K562 (cell line): ENCODE data around the gene NT5DC1. TPM values are rescaled to one million over a fixed set of nuclear protein-coding genes. Genes with fewer than 3 reads are reported as not detected.

Experiments
- CCAR2 ChIP-seq: fragments of 200-400 bp; formaldehyde crosslinking; IDR thresholded peaks from 2 replicates; pipeline ENCODE4 v1.6.1; 2017; ENCODE audit warnings: mild to moderate bottlenecking, low read depth, low read length
- CEBPG ChIP-seq, 3 experiments: fragments of 200-800 bp in 1 of 3; sonication (Bioruptor generic) in 1 of 3; sonication (generic) in 1 of 3; formaldehyde crosslinking in 1 of 3; IDR thresholded peaks in 2 of 3; conservative IDR thresholded peaks in 1 of 3; 2 replicates each; pipeline versions ENCODE4 v1.6.1 to v1.8.0; 2016 to 2022; ENCODE audit warnings: missing compliant biosample characterization in 2 of 3, missing genetic modification characterization in 2 of 3, mild to moderate bottlenecking in 1 of 3, missing genetic modification reagents in 1 of 3
- CREB5 ChIP-seq: fragments of 250-450 bp; sonication (Bioruptor Pico); IDR thresholded peaks from 2 replicates; pipeline ENCODE4 v1.5.0; 2020; ENCODE audit warnings: mild to moderate bottlenecking
- CTBP1 ChIP-seq: fragments of 450-650 bp; IDR thresholded peaks from 2 replicates; pipeline ENCODE4 v1.6.1; 2016; ENCODE audit warnings: borderline replicate concordance
- ETV5 ChIP-seq: sonication (generic); formaldehyde crosslinking; IDR thresholded peaks from 2 replicates; pipeline ENCODE4 v1.4.0; 2020; ENCODE audit warnings: low read depth, mild to moderate bottlenecking, missing genetic modification reagents
- FOS ChIP-seq: IDR thresholded peaks from 3 replicates; pipeline ENCODE4 v1.6.1; 2011; ENCODE audit not compliant: insufficient read length; ENCODE audit errors: extremely low read depth
- FOXK2 ChIP-seq, 2 experiments: fragments of 450-650 bp; IDR thresholded peaks in 1 of 2; conservative IDR thresholded peaks in 1 of 2; 2 replicates each; pipeline ENCODE4 v1.6.1; 2016; ENCODE audit warnings: low read depth in 2 of 2, mild to moderate bottlenecking in 1 of 2
- FOXO4 ChIP-seq: fragments of 450-650 bp; formaldehyde crosslinking; IDR thresholded peaks from 2 replicates; pipeline ENCODE4 v1.4.0; 2020; ENCODE audit warnings: mild to moderate bottlenecking, moderate library complexity
- HDAC8 ChIP-seq: fragments of 450-650 bp; IDR thresholded peaks from 2 replicates; pipeline ENCODE4 v1.6.1; 2016; ENCODE audit warnings: mild to moderate bottlenecking, missing genetic modification characterization, moderate library complexity, missing compliant biosample characterization
- KLF16 ChIP-seq: IDR thresholded peaks from 2 replicates; pipeline ENCODE4 v1.6.1; 2016; ENCODE audit warnings: antibody characterized with exemption
- MXD1 ChIP-seq: fragments of 250-450 bp; sonication (Bioruptor Pico); IDR thresholded peaks from 2 replicates; pipeline ENCODE4 v1.8.0; 2021; ENCODE audit warnings: borderline replicate concordance, mild to moderate bottlenecking, moderate library complexity; ENCODE audit not compliant: poor library complexity, severe bottlenecking
- MYC ChIP-seq, 2 experiments: fragments of 250-450 bp in 1 of 2; sonication (Bioruptor Pico) in 1 of 2; IDR thresholded peaks; 2 replicates each; pipeline versions ENCODE4 v1.5.1 to v1.6.1; 2012 to 2021; ENCODE audit warnings: low read depth in 2 of 2, borderline replicate concordance in 1 of 2, improper control_type of control experiment in 1 of 2, low read length in 1 of 2, mild to moderate bottlenecking in 1 of 2, moderate library complexity in 1 of 2
- NCOR1 ChIP-seq: fragments of 450-650 bp; IDR thresholded peaks from 2 replicates; pipeline ENCODE4 v1.6.1; 2016; ENCODE audit warnings: mild to moderate bottlenecking, moderate library complexity
- PHB ChIP-seq: fragments of 250-450 bp; sonication (Bioruptor Pico); IDR thresholded peaks from 2 replicates; pipeline ENCODE4 v1.5.0; 2021
- POLR2A ChIP-seq: fragments of 450-650 bp; conservative IDR thresholded peaks from 2 replicates; pipeline ENCODE4 v1.6.1; 2016
- RFX7 ChIP-seq: fragments of 250-450 bp; sonication (Bioruptor Pico); IDR thresholded peaks from 2 replicates; pipeline ENCODE4 v1.5.1; 2021; ENCODE audit warnings: mild to moderate bottlenecking
- SRSF9 ChIP-seq: fragments of 200-400 bp; formaldehyde crosslinking; IDR thresholded peaks from 2 replicates; pipeline ENCODE4 v1.6.1; 2017; ENCODE audit warnings: low read depth, low read length, borderline replicate concordance
- ZNF146 ChIP-seq: IDR thresholded peaks from one replicate; pipeline ENCODE4 v1.6.1; 2018; ENCODE audit warnings: missing compliant biosample characterization; ENCODE audit not compliant: unreplicated experiment
- ZNF316 ChIP-seq: fragments of 450-650 bp; IDR thresholded peaks from 2 replicates; pipeline ENCODE4 v1.6.1; 2016
- ZNF347 ChIP-seq: fragments of 450-650 bp; formaldehyde crosslinking; IDR thresholded peaks from 2 replicates; pipeline ENCODE4 v1.4.0; 2020; ENCODE audit warnings: low read depth, mild to moderate bottlenecking, moderate library complexity
- ZNF445 ChIP-seq: fragments of 250-450 bp; sonication (Bioruptor Pico); IDR thresholded peaks from 2 replicates; pipeline ENCODE4 v1.4.0; 2020; ENCODE audit warnings: low read depth, mild to moderate bottlenecking, moderate library complexity
- polyA plus RNA-seq, 8 experiments: library from polyadenylated mRNA; depleted of rRNA in 4 of 8; stranded (reverse) in 5 of 8; unstranded in 3 of 8; fragments of >200 nt; fragmentation: Nextera tagmentation in 2 of 8; fragmentation: Illumina TruSeq in 1 of 8; extraction: Ambion mirVana in 2 of 8; extraction: Trizol in 1 of 8; gene quantifications; 2 replicates each; pipeline versions ENCODE4 v1.2.1 to v1.2.3, GENCODE V29; 2011 to 2014; ENCODE audit warnings: inconsistent platforms in 1 of 8, missing spikeins in 1 of 8
- total RNA-seq, 7 experiments: library from RNA; depleted of rRNA in 6 of 7; stranded (reverse); fragments of >200 nt in 6 of 7; fragmentation: Illumina TruSeq in 2 of 7; extraction: Trizol in 2 of 7; gene quantifications; 2 replicates each; pipeline versions ENCODE4 v1.2.1 to v1.2.3, GENCODE V29; 2011 to 2021; ENCODE audit warnings: low replicate concordance in 1 of 7
- TF ChIP-seq, protein P1 (sequence below): fragments of 450-650 bp; formaldehyde crosslinking; IDR thresholded peaks from 2 replicates; pipeline ENCODE4 v1.4.0; 2020; ENCODE audit warnings: mild to moderate bottlenecking, moderate library complexity
- TF ChIP-seq, protein P2 (sequence below): fragments of 250-450 bp; sonication (Bioruptor Pico); IDR thresholded peaks from 2 replicates; pipeline ENCODE4 v1.5.0; 2021; ENCODE audit warnings: mild to moderate bottlenecking, borderline replicate concordance

NT5DC1 gene
- total and polyA plus RNA-seq, 9 of the 15 experiments (the other 6 are each of a cell fraction or from before 2014, with no cell fraction given), result 4.9 to 28.5 (median 16.3) TPM

DNA sequence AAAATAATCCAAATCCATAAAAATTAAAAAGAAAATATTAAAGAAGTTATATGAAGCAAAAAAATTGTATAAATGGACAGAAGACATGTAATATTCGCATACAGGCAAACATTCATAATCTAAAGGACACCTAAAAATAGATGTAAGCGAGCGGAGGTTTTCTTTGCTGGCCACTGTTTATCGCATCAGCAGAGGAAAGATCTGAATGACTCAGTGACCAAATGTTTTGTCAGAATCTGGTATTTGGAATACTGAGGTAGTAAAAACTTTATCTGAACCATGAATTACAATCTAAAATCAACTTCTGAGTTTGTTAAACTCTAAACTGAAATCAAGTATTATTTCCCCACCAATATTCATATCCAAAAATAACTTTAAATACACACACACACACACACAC, 145.4 kb downstream of the NT5DC1 start (continued):
- TF ChIP-seq, protein P1, sequence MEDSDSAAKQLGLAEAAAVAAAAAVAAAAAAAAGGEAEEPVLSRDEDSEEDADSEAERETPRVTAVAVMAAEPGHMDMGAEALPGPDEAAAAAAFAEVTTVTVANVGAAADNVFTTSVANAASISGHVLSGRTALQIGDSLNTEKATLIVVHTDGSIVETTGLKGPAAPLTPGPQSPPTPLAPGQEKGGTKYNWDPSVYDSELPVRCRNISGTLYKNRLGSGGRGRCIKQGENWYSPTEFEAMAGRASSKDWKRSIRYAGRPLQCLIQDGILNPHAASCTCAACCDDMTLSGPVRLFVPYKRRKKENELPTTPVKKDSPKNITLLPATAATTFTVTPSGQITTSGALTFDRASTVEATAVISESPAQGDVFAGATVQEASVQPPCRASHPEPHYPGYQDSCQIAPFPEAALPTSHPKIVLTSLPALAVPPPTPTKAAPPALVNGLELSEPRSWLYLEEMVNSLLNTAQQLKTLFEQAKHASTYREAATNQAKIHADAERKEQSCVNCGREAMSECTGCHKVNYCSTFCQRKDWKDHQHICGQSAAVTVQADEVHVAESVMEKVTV (CRISPR knock-in tag), result no peak
- TF ChIP-seq MYC (IDR thresholded peaks at IDR 0.05; ENCODE audit: low read depth, low read length) (no peak), MYC (CRISPR knock-in tag; IDR thresholded peaks at IDR 0.05; ENCODE audit: borderline replicate concordance, low read depth) (no peak), ZNF316 (no peak), NCOR1 (no peak), ZNF445 (CRISPR knock-in tag) (no peak), MXD1 (CRISPR knock-in tag) (no peak), ZNF347 (no peak), CCAR2 (no peak), PHB (CRISPR knock-in tag) (no peak), FOXK2 (conservative IDR thresholded peaks at IDR 0.05 in 1 of 2, IDR thresholded peaks at IDR 0.05 in 1 of 2; ENCODE audit: low read depth in 2 of 2) (no peak), SRSF9 (no peak), FOS (no peak), KLF16 (no peak), POLR2A (no peak), RFX7 (CRISPR knock-in tag) (no peak), CEBPG (CRISPR knock-in tag; IDR thresholded peaks at IDR 0.05) (no peak), CEBPG (tag; conservative IDR thresholded peaks at IDR 0.05 in 1 of 2, IDR thresholded peaks at IDR 0.05 in 1 of 2) (no peak), HDAC8 (tag) (no peak), CTBP1 (no peak), CREB5 (no peak), FOXO4 (CRISPR knock-in tag) (no peak), ZNF146 (CRISPR knock-in tag) (no peak), ETV5 (CRISPR knock-in tag) (no peak)
- TF ChIP-seq, protein P2, sequence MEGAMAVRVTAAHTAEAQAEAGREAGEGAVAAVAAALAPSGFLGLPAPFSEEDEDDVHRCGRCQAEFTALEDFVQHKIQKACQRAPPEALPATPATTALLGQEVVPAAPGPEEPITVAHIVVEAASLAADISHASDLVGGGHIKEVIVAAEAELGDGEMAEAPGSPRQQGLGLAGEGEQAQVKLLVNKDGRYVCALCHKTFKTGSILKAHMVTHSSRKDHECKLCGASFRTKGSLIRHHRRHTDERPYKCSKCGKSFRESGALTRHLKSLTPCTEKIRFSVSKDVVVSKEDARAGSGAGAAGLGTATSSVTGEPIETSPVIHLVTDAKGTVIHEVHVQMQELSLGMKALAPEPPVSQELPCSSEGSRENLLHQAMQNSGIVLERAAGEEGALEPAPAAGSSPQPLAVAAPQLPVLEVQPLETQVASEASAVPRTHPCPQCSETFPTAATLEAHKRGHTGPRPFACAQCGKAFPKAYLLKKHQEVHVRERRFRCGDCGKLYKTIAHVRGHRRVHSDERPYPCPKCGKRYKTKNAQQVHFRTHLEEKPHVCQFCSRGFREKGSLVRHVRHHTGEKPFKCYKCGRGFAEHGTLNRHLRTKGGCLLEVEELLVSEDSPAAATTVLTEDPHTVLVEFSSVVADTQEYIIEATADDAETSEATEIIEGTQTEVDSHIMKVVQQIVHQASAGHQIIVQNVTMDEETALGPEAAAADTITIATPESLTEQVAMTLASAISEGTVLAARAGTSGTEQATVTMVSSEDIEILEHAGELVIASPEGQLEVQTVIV (CRISPR knock-in tag), result no peak
